Nephron progenitor cell (in vitro differentiated cells): ENCODE measurements around the gene MYORG.
"Not testable (repeated sequence)": the region's sequence is repeated elsewhere in the genome, so short reads cannot be mapped to it uniquely, and the experiment has no call there.

Source experiments
- DNase-seq: peaks from one replicate; pipeline ENCODE4 v3.0.0; 2021
- H3K27ac Mint-ChIP-seq: 2 replicates; pipeline ENCODE4 v1.8.0; 2021; ENCODE audit warnings: mild to moderate bottlenecking, moderate library complexity, mixed read lengths
- H3K27me3 Mint-ChIP-seq: 2 replicates; pipeline ENCODE4 v1.8.0; 2021; ENCODE audit warnings: mild to moderate bottlenecking, low read depth, mixed read lengths; ENCODE audit not compliant: poor library complexity
- H3K36me3 Mint-ChIP-seq: 2 replicates; pipeline ENCODE4 v1.8.0; 2021; ENCODE audit warnings: low read depth, mixed read lengths
- H3K4me1 Mint-ChIP-seq: 2 replicates; pipeline ENCODE4 v1.8.0; 2021; ENCODE audit warnings: mixed read lengths
- H3K4me3 Mint-ChIP-seq: 2 replicates; pipeline ENCODE4 v1.8.0; 2021; ENCODE audit warnings: mild to moderate bottlenecking, moderate library complexity, mixed read lengths
- H3K9me3 Mint-ChIP-seq: 2 replicates; pipeline ENCODE4 v1.8.0; 2021; ENCODE audit warnings: mild to moderate bottlenecking, moderate library complexity, mixed read lengths
- CTCF ChIP-seq: fragments of 200-600 bp; sonication (generic); IDR thresholded peaks from 2 replicates; pipeline ENCODE4 v1.5.0; 2021; ENCODE audit warnings: antibody characterized with exemption

The MYORG gene

DNA sequence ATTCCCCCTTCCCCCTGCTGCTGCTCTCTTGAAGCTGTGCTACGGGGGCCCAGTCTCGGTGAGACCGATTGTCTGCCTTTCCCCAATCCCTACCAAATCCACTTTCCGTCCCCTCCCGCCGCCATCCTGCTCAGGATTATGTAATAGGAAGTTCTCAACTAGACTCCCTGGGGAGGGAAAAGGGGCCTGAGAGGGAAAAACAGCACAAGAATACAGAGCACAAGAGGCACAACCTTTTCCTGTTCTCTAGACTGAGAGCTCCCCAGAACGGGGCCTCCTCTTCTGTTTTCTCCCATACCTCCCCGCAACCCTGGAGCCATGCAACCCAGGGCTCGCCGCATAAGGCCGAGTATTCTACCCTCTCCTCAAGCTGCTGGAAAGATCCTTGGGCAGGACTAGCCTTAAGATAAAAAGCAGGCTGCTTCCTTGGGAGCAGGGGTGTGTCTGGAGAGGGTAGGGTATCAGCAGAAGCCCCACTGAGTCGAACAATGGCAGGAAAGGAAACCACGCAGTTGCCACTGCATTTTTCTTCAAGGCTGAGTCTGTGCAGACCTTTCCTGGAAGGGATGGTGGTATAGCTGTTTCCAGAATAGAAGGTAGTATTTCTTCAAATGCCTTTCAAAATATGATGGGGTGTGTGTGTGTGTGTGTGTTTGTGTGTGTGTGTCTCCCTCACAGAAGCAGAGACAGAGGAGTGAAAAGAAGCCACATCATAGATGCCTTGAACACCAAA is 12.9 kb downstream of the MYORG start:
- Mint-ChIP-seq H3K27ac (no peak overlapping the region), H3K4me1 (peaks cover 20% of the 10 kb centered on the region), H3K27me3 (peaks cover 17% of the 10 kb centered on the region), H3K9me3 (peaks cover 21% of the 10 kb centered on the region), H3K36me3 (peaks cover 19% of the 10 kb centered on the region), H3K4me3 (peak overlapping the region; percentile 46)
- no peak for TF ChIP-seq CTCF
- no peak for DNase-seq

DNA sequence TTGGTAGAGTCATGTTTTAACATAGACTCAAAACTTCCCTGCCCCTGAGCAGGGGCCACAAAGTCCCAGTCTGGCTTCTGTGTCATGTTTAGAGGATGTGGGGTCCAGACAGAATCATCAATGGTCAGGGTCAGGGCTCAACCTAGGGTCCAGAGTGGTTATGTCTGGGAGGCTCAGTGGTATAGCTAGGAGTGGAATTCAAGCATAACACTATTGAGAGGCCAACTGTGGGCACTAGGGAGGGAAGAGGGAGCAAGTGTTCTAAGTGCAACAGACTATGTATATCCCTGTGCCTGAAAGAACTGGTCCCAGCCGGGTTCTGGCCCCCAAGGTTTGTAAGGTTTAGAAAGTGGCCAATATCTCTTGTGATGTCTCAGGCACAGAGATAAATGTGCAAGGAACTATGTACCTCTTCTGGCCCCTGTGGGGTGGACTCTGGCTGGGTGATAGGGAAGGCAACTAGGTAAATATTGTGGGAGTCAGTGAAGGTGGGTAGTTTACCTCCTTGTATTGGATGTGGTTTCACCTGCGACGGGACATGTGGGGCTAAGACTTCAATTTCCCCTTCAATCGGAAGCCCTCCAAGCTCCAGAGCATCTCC is 14.0 kb downstream of the MYORG start:
- Mint-ChIP-seq H3K4me1 (peaks cover 20% of the 10 kb centered on the region), H3K27ac (no peak overlapping the region), H3K36me3 (peaks cover 13% of the 10 kb centered on the region), H3K9me3 (peaks cover 18% of the 10 kb centered on the region), H3K27me3 (peaks cover 17% of the 10 kb centered on the region), H3K4me3 (no peak overlapping the region)
- DNase-seq: no peak
- no peak for TF ChIP-seq CTCF

- not testable (repeated sequence) for H3K27me3 Mint-ChIP-seq, H3K4me1 Mint-ChIP-seq, DNase-seq, H3K4me3 Mint-ChIP-seq, H3K27ac Mint-ChIP-seq
- H3K9me3 Mint-ChIP-seq: peaks cover 30% of the 10 kb centered on the region
- peaks cover 16% of the 10 kb centered on the region for H3K36me3 Mint-ChIP-seq
These were observed 23.7 kb downstream of the MYORG start for GRCh38 chr9:34352957-34353356.

DNA sequence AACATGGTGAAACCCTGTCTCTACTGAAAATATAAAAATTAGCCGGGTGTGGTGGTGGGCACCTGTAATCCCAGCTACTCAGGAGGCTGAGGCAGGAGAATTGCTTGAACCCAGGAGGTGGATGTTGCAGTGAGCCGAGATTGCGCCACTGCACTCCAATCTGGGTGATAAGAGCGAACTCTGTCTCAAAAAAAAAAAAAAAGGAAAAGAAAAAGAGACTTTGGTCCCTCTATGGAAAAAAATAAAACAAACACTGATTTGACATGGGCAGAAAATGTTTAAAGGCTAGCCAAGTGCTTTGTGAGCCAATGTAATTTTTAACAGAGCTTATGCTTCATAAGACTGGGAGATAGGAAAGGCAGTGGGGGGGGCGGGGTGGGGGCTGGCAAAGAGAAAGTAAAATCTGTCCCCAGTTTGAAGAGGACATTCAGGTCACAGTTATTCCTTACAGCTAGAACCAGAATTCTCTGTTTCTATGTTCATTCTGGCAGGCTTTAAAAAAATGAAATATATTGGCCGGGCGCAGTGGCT is 24.5 kb downstream of the MYORG start:
- not testable (repeated sequence) for DNase-seq, H3K27ac Mint-ChIP-seq, H3K27me3 Mint-ChIP-seq, H3K4me3 Mint-ChIP-seq, H3K4me1 Mint-ChIP-seq
- Mint-ChIP-seq H3K36me3 (peaks cover 16% of the 10 kb centered on the region), H3K9me3 (peaks cover 22% of the 10 kb centered on the region)

- Mint-ChIP-seq H3K4me3 (no peak overlapping the region), H3K36me3 (peaks cover 5% of the 10 kb centered on the region), H3K4me1 (no peaks in the 10 kb centered on the region), H3K27ac (no peak overlapping the region), H3K9me3 (no peaks in the 10 kb centered on the region), H3K27me3 (peaks cover 8% of the 10 kb centered on the region)
- no peak for DNase-seq
- no peak for TF ChIP-seq CTCF
These were observed 27.4 kb downstream of the MYORG start for GRCh38 chr9:34349324-34349723.

- no peaks in the 10 kb centered on the region for H3K4me1 Mint-ChIP-seq
- H3K27me3 Mint-ChIP-seq: peaks cover 8% of the 10 kb centered on the region
- DNase-seq: no peak
- no peak overlapping the region for H3K4me3 Mint-ChIP-seq
- H3K36me3 Mint-ChIP-seq: peaks cover 13% of the 10 kb centered on the region
- H3K9me3 Mint-ChIP-seq: no peaks in the 10 kb centered on the region
- peak overlapping the region; percentile 80 for H3K27ac Mint-ChIP-seq
- no peak for TF ChIP-seq CTCF
These were observed 28.9 kb downstream of the MYORG start for GRCh38 chr9:34347800-34348158.
